Loucy (cell line): ENCODE results near the gene MCEMP1.

Experiments used
- H2AFZ ChIP-seq: fragments of 200-600 bp; sonication (generic); 2 replicates; pipeline ENCODE4 v1.6.0; 2016; ENCODE audit warnings: antibody characterized with exemption, mild to moderate bottlenecking, low read length, moderate library complexity
- H3F3A ChIP-seq: fragments of 200-600 bp; 2 replicates; pipeline ENCODE4 v1.6.0; 2016; ENCODE audit warnings: antibody characterized with exemption, low read depth, mild to moderate bottlenecking
- H3K27me3 ChIP-seq: fragments of 200-600 bp; sonication (generic); 2 replicates; pipeline ENCODE4 v1.6.1; 2014; ENCODE audit warnings: low read length, mild to moderate bottlenecking; ENCODE audit not compliant: insufficient read depth, poor library complexity, severe bottlenecking
- H3K36me3 ChIP-seq: fragments of 200-600 bp; sonication (generic); 2 replicates; pipeline ENCODE4 v1.6.1; 2016; ENCODE audit warnings: low read length; ENCODE audit not compliant: insufficient read depth
- H3K4me1 ChIP-seq: fragments of 200-600 bp; sonication (generic); 2 replicates; pipeline ENCODE4 v1.5.1; 2014; ENCODE audit warnings: low read length, mild to moderate bottlenecking; ENCODE audit not compliant: insufficient read depth, poor library complexity, severe bottlenecking
- H3K4me2 ChIP-seq: fragments of 200-600 bp; sonication (generic); 2 replicates; pipeline ENCODE4 v1.6.0; 2014; ENCODE audit warnings: antibody characterized with exemption, low read length, low read depth, mild to moderate bottlenecking; ENCODE audit not compliant: poor library complexity, severe bottlenecking
- H3K4me3 ChIP-seq: fragments of 200-600 bp; sonication (generic); 2 replicates; pipeline ENCODE4 v1.5.1; 2014; ENCODE audit warnings: low read length, mild to moderate bottlenecking, mixed read lengths; ENCODE audit not compliant: poor library complexity, severe bottlenecking
- H3K79me2 ChIP-seq: fragments of 200-600 bp; sonication (generic); 2 replicates; pipeline ENCODE4 v1.6.1; 2014; ENCODE audit warnings: low read length; ENCODE audit not compliant: insufficient read depth
- H3K9ac ChIP-seq: fragments of 200-600 bp; sonication (generic); 2 replicates; pipeline ENCODE4 v1.6.0; 2014; ENCODE audit warnings: mild to moderate bottlenecking, low read depth, low read length, moderate library complexity; ENCODE audit not compliant: poor library complexity, severe bottlenecking
- H3K9me2 ChIP-seq: fragments of 200-600 bp; sonication (generic); replicated peaks from 2 replicates; pipeline ENCODE4 v1.6.1; 2016; ENCODE audit warnings: low read depth, low read length, mixed read lengths
- H3K9me3 ChIP-seq: fragments of 200-600 bp; sonication (generic); 2 replicates; pipeline ENCODE4 v1.6.1; 2014; ENCODE audit warnings: mild to moderate bottlenecking, antibody characterized with exemption, low read length, low read depth; ENCODE audit not compliant: insufficient read depth
- H4K20me1 ChIP-seq: fragments of 200-600 bp; sonication (generic); 2 replicates; pipeline ENCODE4 v1.6.0; 2014; ENCODE audit warnings: antibody characterized with exemption, low read length, mild to moderate bottlenecking; ENCODE audit not compliant: insufficient read depth, poor library complexity, severe bottlenecking
- EZH2phosphoT487 ChIP-seq: fragments of 200-600 bp; IDR thresholded peaks from 2 replicates; pipeline ENCODE4 v1.6.1; 2018; ENCODE audit warnings: antibody characterized with exemption, mild to moderate bottlenecking, moderate library complexity, borderline replicate concordance
- TF ChIP-seq, protein P1 (sequence below): fragments of 200-600 bp; sonication (generic); conservative IDR thresholded peaks from 2 replicates; pipeline ENCODE4 v1.5.1; 2014; ENCODE audit warnings: mild to moderate bottlenecking, antibody characterized with exemption, low read length

Gene MCEMP1

GRCh38 chr19:7646426-7646700 lies 30.5 kb upstream of the MCEMP1 start:
- Histone ChIP-seq H3K4me1 (no peaks in the 10 kb centered on the region), H2AFZ (no peak overlapping the region), H3K36me3 (no peaks in the 10 kb centered on the region), H3K9ac (no peak overlapping the region), H3K9me3 (no peaks in the 10 kb centered on the region), H3F3A (no peaks in the 10 kb centered on the region), H3K79me2 (no peaks in the 10 kb centered on the region), H3K9me2 (no peaks in the 10 kb centered on the region), H4K20me1 (no peaks in the 10 kb centered on the region), H3K4me2 (no peak overlapping the region), H3K4me3 (no peak overlapping the region), H3K27me3 (no peaks in the 10 kb centered on the region)
- no peak for TF ChIP-seq EZH2phosphoT487
- TF ChIP-seq, protein P1, sequence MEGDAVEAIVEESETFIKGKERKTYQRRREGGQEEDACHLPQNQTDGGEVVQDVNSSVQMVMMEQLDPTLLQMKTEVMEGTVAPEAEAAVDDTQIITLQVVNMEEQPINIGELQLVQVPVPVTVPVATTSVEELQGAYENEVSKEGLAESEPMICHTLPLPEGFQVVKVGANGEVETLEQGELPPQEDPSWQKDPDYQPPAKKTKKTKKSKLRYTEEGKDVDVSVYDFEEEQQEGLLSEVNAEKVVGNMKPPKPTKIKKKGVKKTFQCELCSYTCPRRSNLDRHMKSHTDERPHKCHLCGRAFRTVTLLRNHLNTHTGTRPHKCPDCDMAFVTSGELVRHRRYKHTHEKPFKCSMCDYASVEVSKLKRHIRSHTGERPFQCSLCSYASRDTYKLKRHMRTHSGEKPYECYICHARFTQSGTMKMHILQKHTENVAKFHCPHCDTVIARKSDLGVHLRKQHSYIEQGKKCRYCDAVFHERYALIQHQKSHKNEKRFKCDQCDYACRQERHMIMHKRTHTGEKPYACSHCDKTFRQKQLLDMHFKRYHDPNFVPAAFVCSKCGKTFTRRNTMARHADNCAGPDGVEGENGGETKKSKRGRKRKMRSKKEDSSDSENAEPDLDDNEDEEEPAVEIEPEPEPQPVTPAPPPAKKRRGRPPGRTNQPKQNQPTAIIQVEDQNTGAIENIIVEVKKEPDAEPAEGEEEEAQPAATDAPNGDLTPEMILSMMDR, result no peak

- H3F3A ChIP-seq, result no peaks in the 10 kb centered on the region
- H3K27me3 ChIP-seq, result no peaks in the 10 kb centered on the region
- H3K9ac ChIP-seq, result no peak overlapping the region
- H3K9me3 ChIP-seq, result no peaks in the 10 kb centered on the region
- TF ChIP-seq EZH2phosphoT487, result no peak
- TF ChIP-seq, protein P1, result no peak
- H3K79me2 ChIP-seq, result no peaks in the 10 kb centered on the region
- H3K9me2 ChIP-seq, result no peaks in the 10 kb centered on the region
- H3K4me2 ChIP-seq, result no peak overlapping the region
- H4K20me1 ChIP-seq, result no peaks in the 10 kb centered on the region
- H2AFZ ChIP-seq, result no peak overlapping the region
- H3K36me3 ChIP-seq, result no peaks in the 10 kb centered on the region
- peaks cover under 1% of the 10 kb centered on the region for H3K4me1 ChIP-seq
- H3K4me3 ChIP-seq, result no peak overlapping the region
These were observed 29.7 kb upstream of the MCEMP1 start for GRCh38 chr19:7647156-7647555.

DNA sequence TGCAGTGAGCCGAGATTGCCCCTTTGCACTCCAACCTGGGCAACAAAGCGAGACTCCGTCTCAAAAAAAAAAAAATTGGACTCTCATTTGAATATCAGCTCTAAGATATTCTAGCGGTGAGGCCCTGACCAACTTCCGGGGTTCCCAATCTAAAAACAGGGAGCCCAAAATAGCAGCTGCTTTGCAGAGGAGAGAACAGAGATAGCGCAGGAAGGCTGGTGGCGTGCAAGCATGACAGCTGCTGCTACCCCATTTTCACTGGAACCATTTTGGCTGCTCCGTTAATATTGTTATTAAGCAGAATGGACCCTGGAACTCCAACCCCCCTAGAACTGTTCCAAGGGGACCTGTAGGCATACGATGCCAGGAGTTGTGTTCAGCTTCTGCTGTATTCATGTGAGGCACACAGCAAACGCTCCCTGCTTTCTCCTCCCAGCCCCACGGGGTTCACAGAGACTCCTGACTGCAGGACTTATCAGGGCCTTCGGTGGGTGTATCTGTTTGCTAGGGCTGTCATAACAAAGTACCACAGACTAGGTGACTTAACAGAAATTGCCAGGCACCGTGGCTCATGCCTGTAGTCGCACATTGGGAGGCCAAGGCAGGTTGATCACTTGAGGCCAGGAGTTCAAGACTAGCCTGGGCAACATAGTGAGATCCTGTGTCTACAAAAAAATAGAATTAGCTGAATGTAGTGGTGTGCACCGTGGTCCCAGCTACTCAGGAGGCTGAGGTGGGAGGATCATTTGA lies 28.4 kb upstream of the MCEMP1 start:
- H3K4me2 ChIP-seq, result no peak overlapping the region
- no peaks in the 10 kb centered on the region for H3K27me3 ChIP-seq
- no peak overlapping the region for H2AFZ ChIP-seq
- no peaks in the 10 kb centered on the region for H4K20me1 ChIP-seq
- H3K4me3 ChIP-seq, result no peak overlapping the region
- no peaks in the 10 kb centered on the region for H3K36me3 ChIP-seq
- no peak overlapping the region for H3K9ac ChIP-seq
- TF ChIP-seq, protein P1, result no peak
- no peak for TF ChIP-seq EZH2phosphoT487
- H3K79me2 ChIP-seq, result no peaks in the 10 kb centered on the region
- H3K9me3 ChIP-seq, result no peaks in the 10 kb centered on the region
- H3K4me1 ChIP-seq, result peaks cover 4% of the 10 kb centered on the region
- no peaks in the 10 kb centered on the region for H3F3A ChIP-seq
- no peaks in the 10 kb centered on the region for H3K9me2 ChIP-seq
